Stromal cell of bone marrow (primary cell): Measurements from ENCODE around the gene ZNF536.

ENCODE experiments used
- DNase-seq: peaks from one replicate; pipeline ENCODE4 v3.0.0-alpha.2; 2012; ENCODE audit warnings: low read depth

The ZNF536 gene

DNA sequence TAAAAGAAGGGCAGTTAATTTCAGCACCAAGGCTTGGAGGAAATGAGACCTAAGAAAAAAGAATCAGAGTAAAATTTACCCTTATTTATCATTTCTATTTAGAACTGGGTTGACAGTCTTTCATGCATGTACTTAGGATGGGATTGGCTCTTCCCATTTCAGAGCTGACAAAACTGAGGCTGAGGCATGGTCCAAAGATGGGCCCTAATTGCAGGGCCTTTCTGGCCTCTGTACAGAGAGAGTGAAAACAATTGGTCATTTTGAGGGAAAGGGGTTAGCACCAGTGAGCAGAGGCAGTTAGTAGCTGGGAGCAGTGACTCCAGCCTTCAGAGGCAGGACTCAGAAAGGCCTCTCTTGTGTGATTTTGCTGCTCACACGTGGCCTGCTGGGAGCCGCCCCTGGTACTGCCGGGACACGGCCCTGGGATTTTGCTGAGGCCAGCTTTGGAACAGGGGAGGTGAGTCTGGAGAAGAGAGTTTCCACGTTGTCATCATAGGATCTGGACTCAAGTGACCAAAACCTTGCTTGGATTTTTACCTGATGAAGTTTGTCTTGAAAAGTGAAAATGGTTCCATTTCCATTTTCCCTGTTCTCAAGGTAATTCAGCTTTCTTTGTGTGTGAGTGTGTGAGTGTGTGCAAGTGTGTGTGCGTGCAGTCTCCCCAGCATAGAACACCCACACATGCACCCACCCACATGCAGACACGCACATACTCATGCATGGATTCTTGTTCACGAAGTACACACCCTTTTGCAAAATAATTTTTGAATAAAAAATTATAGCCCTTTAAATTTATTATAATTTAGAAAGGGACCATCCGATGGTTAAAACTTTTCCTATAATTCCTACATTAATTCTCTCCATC lies at the start of gene ZNF536:
TSS of gene ZNF536 (plus strand) at position 425 of the 865 bp plus-strand sequence. CDS start 71,179 bp downstream, outside the sequence.
- DNase-seq = no peak

DNA sequence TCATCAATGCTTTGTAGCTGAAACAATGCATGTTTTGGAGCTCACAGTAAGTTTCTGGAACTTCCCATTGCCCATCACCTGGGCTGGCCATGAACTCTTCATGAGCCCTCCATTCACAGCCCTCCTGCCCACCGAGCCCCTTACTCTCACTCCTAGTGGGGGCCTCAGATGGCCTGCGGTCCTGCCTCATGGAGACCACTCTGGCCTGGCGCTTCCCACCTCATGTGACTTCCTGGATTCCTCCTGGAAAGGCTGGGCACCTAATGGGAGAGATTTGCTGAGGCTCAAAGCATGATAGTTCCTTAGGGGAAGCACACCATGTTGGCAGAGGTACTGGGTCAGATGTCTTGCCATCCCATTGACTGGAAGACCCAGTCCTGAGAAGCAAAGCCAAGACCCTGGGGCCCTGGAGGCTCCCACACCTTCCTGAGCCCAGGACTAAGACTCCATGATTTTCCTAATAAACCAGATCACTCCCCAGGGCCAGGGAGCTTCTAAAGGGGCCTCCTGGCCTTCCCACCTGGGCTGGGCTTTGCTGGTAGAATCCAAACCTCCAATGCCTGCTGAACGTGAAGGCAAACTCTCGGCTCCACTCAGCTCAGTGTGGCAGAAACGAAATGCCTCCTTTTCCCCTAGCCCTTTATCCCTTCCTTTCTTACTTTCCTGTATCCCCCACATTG lies 49.4 kb upstream of the ZNF536 start:
- DNase-seq = no peak

DNA sequence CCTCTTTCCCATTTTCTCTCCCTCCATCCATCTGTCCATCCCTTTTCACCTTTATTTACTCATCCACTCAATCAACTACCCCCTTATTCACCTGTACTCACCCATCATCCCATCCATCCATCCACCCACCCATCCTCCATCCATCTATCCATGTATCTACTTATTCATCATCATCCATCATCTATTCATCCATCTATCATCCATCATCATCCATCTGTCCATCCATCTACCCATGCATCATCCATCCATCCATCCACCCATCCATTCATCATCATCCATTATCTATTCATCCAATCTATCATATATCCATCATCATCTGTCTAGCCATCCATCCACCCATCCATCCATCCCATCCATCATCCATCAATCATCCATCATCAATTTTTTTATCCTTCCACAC lies 48.3 kb upstream of the ZNF536 start:
- DNase-seq = no peak

DNA sequence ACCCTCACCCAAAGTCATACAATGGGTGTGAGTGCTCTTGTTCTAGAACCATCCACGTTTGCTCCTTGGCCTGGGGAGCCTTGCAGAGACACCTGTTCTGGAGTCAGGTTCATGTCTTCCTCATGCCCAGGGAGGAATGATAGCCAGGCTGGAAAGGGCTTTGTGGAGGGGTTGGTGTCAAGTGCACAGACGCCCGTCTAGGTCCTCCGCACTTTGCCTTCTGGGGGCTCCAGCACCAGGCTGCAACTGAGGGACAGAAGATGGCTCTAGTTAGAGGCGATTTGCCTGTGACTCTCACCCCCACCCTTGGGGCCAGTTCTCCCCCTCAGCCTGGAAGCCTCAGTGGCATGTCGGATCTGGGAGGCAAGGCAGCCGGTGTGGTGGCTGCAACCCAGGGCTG lies 47.2 kb upstream of the ZNF536 start:
- DNase-seq = no peak

DNA sequence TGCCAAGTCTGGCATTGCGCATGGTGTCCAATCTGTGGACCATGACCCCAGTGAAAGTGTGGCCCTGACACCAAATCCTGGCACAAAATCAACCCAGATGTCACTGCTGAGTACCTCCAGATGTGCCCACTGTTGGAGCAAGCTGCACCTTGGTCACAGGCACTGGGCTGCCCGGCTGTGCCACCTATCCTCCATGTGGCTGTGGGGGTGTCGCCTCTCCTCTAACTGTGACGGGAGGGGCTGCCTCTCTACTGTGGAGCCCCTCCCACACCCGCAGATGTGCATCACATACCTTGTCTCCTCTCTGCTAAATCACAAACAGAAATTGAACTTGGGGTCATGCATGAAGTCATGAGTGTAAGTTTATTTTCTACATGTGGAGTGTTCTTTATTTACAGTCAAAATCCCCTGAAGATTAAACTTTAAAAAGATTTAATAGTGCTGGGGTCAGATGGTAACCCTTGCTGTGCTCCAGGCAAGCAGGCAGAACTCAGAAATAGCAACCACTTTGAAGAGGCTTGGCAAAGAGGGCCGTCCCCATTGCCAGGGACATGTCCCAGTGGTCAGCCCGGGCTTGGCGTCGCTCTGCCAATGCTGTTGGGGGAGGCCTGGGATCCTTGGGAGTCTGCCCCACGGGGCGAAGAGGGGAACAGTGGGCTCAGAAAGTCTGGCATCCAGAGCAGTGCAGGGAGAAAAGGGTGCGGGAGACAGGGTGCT lies 46.4 kb upstream of the ZNF536 start:
- DNase-seq = no peak

DNA sequence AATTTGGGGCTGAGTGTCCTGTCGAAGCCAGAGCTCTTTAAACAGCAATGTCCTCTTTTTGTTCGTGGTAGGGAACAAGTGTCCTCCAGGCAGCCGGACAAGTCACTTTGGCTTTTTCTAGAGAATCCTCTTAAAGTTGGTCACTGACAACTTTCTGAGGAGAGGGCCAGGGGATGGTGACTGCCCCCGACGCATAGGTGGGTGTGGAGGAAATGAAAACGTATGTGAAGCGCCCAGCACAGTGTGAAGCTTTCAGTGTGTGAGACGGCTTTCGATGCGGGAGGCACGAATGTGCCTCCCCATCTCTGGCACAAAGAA lies 45.8 kb upstream of the ZNF536 start:
- no peak for DNase-seq

DNA sequence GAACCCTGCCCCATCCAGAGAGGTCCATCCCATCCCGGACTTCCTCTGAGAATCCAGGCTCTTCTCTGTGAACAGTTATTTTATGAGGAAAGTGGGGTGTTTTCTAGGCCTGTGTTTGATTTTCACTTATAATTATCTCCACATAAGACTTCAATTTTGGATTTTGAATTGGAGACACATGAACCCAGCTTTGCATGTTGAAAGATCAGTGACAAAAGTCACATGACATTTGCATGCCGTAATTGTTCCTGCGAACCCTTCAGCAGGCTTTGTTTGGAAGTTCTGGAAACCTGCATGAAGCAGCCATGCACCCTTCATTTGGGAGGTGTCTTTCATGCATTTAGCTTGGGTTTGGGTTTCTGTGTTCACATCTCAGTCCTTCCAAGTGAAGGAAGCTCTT lies 44.9 kb upstream of the ZNF536 start:
- DNase-seq = no peak

DNA sequence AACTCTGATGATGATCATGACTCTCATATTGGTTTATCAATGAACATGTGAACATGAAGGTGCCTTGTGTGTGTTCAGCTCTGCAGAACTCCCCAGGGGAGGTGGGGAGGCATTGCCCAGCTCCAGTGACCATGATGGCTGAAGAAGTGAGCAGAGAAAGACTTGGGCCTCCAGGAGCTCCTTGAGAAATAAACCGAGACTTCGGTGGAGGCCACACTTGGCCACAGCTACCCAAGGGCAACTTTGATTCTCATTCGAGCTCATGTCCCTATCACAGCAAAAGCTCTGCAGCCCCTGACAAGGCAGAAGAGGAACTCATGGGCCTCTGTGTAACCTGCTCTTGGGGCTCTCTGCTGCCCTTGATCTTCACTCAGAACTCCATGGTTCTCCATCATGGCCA lies 44.1 kb upstream of the ZNF536 start:
- DNase-seq = no peak

DNA sequence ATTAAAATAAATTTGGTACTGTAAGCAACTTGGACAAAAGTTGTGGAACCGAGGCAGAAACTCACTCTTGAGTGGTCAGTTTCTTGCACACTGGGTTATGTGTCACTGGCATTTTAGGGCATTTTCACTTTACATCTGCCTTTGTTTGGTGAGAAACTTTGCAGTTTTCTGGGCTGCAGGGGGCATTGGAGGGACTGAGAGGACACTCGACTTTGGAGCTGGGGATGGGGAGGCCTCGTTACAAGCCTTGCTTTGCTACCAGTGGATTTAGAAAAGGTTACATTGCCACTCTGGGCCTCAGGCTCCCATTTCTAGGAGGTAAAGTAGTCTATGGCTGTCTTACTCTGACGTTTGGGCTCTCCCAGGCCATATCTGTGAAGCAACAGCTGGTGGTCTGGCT lies 41.9 kb upstream of the ZNF536 start:
- no peak for DNase-seq

DNA sequence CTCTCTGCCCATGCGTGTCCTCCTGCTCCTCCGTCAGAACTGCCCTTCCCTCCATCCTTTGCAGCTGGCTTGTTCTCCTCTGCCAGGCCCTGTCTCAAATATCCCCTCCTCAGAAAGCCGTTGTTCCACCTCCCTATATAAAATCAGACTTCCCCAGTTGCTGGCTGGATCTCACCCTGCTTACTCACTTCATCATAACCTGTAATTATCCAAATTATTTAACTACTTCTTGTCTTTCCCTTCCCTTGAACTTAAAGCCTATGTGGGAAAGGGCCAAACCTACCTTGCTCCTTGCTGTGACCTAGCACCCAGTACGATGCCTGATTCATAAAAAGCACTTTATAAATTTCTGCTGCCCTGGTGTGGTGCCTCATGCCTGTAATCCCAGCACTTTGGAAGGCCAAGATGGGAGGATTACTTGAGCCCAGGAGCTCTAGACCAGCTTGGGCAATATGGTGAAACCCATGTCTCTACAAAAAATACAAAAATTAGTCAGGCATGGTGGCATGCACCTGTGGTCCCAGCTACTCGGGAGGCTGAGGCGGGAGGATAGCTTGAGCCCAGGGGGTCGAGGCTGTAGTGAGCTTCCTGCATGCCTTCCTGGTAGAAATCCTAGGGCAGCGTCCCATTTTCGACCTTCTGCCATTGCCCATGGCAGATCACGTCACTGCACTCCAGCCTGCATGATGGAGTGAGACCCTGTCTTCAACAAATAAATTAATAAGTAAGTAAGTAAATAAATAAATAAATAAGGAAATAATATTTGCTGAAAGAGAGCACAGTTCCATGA lies 39.5 kb upstream of the ZNF536 start:
- no peak for DNase-seq

DNA sequence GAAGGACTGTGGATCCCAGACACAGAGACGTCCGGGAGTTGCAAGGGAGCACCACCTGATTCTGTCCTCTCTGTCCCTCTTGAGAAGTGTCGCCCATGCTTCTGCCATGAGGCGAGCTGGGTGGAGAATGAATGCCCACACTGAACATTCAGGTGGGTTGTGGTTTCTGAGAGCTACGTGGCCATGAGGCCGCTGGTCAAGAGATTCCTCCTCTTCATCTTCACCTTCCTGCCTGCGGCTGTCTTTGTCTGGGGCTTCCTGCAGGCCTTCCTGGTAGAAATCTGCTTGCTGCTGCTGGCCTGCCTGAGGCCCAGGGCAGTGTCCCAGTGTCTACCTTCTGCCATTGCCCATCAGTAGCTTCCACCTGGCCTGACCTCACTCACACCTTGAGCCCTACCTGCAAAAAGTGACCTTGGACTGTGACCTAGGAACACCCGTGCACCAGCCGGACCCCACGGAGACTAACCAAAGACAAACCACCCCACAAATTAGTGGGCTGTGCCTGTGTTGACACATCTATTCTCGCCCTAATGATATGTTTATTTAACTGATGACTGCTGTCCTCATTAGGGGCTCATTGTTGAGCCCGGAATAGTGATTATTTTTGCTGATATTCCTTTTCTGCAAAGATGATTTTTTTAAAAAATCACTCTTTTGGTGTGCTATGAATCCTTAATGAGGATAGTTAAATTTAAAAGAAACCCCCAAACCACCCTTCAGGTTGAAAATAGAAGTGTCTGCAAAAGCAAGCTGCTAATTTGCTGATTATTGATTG lies 38.7 kb upstream of the ZNF536 start:
- no peak for DNase-seq

DNA sequence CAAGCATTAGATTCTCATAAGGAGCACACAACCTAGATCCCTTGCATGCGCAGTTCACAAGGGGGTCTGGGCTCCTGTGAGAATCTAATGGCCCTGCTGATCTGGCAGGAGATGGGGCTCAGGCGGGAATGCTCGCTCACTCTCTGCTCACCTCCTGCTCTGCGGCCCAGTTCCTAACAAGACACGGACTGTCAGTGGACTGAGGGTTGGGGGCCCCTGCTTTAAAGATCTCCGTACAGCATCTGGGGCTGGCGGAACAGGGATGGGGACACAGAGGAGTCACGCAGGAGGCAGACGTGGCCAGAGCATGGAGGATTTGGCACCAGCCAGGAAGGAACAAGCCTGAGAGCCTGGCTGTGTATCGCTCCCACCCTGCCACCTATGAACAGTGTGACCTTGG lies 37.3 kb upstream of the ZNF536 start:
- no peak for DNase-seq

DNA sequence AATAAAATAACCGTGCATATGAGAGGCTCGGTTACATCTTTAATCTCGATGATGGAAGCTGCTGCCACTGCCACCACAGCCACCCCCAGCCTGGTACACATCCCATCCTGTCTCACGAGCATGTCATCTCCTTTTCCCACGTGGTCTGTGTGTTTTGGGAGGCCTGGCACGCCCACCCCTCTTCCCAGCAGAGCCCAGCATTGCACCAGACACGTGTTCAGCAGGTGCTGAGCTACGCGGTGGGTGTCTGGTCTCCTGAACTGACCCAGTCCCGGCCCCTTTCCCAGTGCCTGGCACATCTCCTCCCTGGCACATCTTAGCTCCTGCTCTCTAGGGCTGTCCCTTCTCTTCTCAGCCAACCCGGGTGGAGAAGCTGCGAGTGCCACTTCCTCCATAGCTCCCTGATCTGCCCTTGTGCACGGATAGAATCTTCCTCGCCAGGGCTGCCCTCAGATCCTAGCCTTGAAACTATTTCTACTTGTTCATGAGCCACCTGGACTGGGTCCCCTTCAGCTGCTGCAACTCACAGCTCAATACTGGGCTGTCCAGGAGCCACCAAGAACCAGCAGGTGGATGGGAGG lies 36.8 kb upstream of the ZNF536 start:
- no peak for DNase-seq

DNA sequence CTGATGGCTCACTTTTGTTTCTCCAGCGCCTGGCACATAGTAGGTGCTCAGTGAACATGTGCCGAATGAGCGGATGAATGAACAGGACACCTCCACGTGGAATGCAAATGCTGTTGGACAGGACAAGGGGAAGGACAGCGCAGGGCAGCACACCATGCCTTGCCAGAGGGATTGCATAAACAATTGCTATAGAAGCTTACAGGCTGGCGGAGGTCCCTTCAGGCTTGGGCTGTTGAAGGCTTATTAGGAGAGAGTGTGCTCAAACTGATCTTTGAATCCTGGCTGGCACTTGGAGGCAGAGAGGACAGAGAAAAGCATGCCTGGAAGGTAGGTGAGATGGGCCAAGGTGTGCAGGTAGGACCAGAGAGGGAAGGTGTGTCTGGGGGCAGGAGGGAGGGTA lies 35.9 kb upstream of the ZNF536 start:
- no peak for DNase-seq

DNA sequence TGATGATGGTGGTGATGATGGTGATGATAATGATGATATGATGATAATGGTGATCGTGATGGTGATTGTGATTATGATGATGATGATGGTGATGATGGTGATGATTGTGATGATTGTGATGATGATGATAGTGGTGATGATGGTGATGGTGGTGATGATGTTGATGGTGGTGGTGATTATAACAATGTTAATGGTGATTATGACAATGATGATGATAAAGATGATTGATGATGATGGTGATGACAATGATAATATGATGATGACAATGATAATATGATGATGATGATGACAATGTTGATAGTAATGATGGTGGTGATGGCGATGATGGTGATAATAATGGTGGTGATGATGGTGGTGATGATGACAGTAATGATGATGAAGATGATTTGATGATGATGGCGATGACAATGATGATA lies 34.1 kb upstream of the ZNF536 start:
- no peak for DNase-seq

DNA sequence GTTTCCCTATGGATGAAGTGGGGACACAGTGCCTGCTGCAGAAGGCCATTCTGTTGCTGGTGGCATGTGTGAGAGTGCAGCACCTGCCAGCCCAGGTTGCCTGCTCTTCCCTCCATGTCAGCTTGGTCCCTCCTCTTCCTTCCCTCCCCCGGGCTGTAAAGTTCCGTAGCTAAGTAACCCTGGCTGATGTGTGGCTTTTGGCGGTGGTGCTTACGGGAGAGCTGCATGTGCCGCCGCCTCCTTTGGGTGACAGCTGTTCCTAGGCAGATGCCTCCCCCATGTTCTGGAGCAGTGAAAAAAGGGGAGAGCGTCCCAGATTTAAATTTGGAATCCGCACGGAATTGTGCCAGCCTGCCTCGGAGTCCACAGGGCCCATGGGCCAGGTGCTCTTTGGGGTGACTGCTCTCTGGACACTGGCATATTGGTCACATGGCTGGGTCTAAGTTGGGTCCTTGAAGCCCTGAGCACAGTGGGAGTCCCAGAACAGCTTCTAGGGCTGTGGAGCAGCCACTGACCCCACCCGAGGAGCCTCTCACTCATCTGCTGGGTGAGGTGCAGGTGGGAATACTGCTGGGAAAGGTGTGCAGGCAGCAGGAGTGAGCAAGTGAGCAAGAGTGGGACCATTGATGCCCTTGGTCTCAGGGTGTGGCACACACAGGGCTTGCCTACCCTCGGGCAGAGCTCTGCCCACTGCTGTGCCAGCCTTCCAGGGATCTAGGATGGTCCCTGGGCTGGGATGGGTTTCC lies 33.1 kb upstream of the ZNF536 start:
- DNase-seq = no peak

DNA sequence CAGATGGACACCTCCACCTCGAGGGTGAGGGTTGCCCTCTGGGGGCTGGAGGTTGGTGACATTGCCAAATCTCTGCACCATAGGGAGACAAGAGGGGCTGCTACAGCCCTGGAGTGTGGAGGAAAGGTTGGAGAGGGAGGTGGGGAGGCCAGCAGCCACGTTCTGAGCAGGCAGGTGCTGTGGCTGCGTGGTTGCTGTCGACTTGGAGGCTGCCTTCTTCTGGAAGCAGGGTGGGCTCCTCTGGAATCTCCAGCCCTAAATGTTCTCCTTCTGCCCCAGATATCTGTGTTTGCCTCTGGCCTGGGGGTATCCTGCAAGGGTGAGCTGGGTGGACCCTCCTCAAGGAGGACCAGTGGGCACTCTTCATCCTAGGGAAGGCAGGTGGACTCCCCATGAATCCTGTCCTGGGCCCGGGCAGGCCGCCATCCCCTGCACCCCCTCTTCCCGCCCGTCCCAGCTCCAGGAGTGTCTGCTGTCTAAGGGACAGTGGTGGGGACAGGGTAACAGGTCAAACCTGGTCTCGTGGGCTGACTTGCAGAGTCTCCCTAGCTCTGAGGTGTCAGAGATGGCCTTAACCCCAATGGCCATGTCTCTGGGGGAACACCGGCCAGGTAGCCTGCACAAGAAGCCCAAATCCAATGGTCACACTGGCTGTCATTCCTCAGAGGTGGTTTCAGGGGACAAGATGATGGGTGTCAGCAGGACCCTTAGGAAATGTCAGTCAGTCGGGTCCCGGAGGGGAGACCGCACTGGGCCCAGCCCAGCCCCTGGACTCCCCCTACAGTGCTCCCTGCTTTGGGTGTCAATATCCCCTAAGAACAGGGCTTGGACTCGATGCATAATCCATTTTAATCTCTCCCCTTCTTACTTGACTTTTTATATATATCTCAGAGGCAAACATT lies 32.3 kb upstream of the ZNF536 start:
- DNase-seq = no peak

DNA sequence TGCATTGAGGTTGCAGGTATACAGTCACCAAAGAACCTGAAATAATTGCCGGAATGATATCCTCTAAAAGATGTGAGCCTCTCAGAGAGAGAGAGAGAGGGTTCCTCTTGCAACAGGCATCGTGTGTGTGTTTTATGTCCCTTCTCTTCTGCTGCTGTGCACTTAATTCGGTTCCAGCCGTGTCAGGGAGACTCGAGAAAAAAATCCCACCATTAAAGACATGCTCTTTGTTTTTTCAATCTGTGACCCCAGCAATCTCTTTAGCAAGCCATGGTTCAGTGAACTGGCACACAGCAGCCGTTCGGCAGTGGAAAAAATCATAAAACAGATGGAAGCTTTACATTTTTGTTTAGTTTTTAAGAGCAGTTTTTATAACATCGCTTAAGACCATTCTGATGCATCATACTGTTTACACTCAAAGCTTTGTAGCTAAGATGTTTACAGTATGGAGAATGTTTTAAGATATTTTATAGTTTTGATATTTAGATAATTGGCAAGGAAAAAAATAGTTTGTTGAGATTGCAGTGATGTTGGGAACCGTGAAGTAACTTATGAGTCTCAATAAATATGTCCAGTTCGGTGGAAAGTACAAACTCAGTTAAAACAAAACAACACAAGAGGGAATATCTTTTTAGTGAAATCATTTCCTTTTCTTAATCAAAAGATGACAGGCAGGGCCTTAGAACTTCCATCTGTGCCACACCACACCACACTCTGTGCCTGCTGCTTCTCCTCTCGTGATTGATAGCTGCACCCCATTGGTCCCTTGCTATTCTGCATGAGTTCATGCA lies 31.2 kb upstream of the ZNF536 start:
- DNase-seq = no peak
